PC-3 (cell line): ENCODE results near the gene ERGIC3. TPM values are rescaled to one million over a fixed set of nuclear protein-coding genes. Genes with fewer than 3 reads are reported as not detected.

ENCODE experiments used
- total RNA-seq: library from RNA; depleted of rRNA; stranded (reverse); fragments of >200 nt; gene quantifications from 2 replicates; pipeline ENCODE4 v1.2.3, GENCODE V29; 2014; rRNA removed

ERGIC3 gene
- total RNA-seq, 1 experiment from 2014 or later = 284 TPM

Other genes starting within 250 kb of the ERGIC3 start
- 0.12 TPM in 1 of 2 replicates, not detected in the other for gene FAM83C, start 249.7 kb upstream of the ERGIC3 start, total RNA-seq
- gene UQCC1, start 130.1 kb upstream of the ERGIC3 start, total RNA-seq = 36.4 and 38.1 TPM in 2 replicates
- gene GDF5, start 103.8 kb upstream of the ERGIC3 start, total RNA-seq = not detected in 2 replicates
- 52.5 and 75.0 TPM in 2 replicates for gene CEP250, start 86.5 kb upstream of the ERGIC3 start, total RNA-seq
- gene C20orf173, start 12.4 kb upstream of the ERGIC3 start, total RNA-seq = not detected in 2 replicates
- gene SPAG4, start 73.8 kb downstream of the ERGIC3 start, total RNA-seq = 7.9 and 9.7 TPM in 2 replicates
- 222 and 274 TPM in 2 replicates for gene CPNE1, start 122.8 kb downstream of the ERGIC3 start, total RNA-seq
- gene RBM12, start 122.8 kb downstream of the ERGIC3 start, total RNA-seq = 43.5 and 53.6 TPM in 2 replicates
- gene NFS1, start 157.3 kb downstream of the ERGIC3 start, total RNA-seq = 71.8 and 75.8 TPM in 2 replicates
- gene ROMO1, start 157.3 kb downstream of the ERGIC3 start, total RNA-seq = 479 and 530 TPM in 2 replicates
- 286 and 341 TPM in 2 replicates for gene RBM39, start 200.2 kb downstream of the ERGIC3 start, total RNA-seq
- gene PHF20, start 229.9 kb downstream of the ERGIC3 start, total RNA-seq = 37.2 and 56.3 TPM in 2 replicates